Skeletal muscle cell (primary cell): Measurements from ENCODE around the gene CCDC32.
"Not testable (repeated sequence)": the region's sequence is repeated elsewhere in the genome, so short reads cannot be mapped to it uniquely, and the experiment has no call there.

Experiments used
- DNase-seq: peaks from one replicate; pipeline ENCODE4 v3.0.0-alpha.2; 2010; ENCODE audit warnings: low read depth
- H3K4me3 ChIP-seq: 2 replicates; pipeline ENCODE4 v1.5.1; 2011; ENCODE audit warnings: low read depth, mild to moderate bottlenecking, control low read depth, low read length, moderate library complexity

Gene CCDC32, protein sequence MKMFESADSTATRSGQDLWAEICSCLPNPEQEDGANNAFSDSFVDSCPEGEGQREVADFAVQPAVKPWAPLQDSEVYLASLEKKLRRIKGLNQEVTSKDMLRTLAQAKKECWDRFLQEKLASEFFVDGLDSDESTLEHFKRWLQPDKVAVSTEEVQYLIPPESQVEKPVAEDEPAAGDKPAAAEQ

GRCh38 chr15:40564591-40565332, at the start of gene CCDC32:
CCDC32 (minus strand) TSS chr15:40565042; CDS start chr15:40563015, 2,027 bp downstream.
- DNase-seq = peak; percentile 94
- H3K4me3 ChIP-seq = peak within 1 kb of the TSS; percentile 93

DNA sequence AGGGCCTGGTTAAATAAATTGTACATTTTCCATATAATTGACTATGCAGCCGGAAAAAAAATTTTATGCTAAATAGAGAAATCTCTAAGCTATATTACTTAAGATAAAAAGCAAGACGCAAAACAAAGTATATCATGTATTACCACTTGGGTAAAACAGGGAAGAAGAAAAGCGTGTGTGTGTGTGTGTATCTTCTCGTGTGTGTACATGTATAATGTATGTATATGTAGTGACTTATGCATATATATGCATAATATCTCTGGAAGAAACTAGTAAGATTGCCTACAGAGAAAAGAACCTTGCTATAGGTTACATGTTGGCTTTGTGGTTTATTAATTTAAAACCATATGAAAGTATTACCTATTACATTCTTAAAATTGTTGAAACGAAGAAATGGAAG, 48.2 kb upstream of the CCDC32 start:
- no peak for DNase-seq
- no peak overlapping the region for H3K4me3 ChIP-seq

- DNase-seq = no peak
These were observed 39.1 kb upstream of the CCDC32 start for GRCh38 chr15:40603935-40604334.

GRCh38 chr15:40600956-40601355, 36.1 kb upstream of the CCDC32 start:
- H3K4me3 ChIP-seq = no peak overlapping the region
- DNase-seq = no peak

More at GRCh38 chr15:40603935-40604334, 39.1 kb upstream of the CCDC32 start:
- no peak overlapping the region for H3K4me3 ChIP-seq

GRCh38 chr15:40598672-40599071, 33.8 kb upstream of the CCDC32 start:
- DNase-seq = no peak
- no peak overlapping the region for H3K4me3 ChIP-seq

DNA sequence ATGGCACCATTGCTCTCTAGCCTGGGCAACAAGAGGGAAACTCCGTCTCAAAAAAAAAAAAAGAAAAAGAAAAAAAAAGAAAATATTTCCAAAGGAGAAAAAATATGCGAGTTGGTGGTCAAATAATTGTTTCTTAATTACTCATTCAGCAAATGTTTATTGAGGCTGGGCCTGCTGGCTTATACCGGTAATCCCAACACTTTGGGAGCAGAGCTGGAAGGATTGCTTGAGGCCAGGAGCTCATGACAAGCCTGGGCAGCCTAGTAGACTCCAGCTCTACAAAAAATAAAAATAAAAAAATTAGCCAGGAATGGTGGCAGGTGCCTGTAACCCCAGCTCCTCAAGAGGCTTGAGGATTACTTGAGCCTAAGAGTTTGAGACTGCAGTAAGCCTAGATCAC, 33.3 kb upstream of the CCDC32 start:
- no peak overlapping the region for H3K4me3 ChIP-seq
- no peak for DNase-seq

GRCh38 chr15:40597024-40597423, 32.2 kb upstream of the CCDC32 start:
- no peak for DNase-seq

DNA sequence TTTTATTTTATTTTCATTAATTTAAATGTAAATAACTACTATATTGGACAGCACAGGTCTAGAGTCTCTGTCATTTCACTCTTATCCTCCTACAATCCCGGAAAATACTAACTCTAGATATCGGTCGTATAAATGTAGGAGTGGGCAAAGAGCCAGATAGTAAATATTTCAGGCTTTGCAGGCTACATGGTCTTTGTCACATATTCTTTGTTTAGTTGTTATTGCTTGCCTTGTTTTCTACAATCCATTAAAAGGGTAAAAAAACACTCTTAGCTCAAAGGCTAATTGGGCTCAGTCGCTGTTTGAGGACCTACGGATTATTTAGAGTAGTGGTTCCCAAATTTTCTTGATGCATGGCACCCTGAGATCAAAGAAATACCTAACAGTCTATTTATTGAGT, 30.9 kb upstream of the CCDC32 start:
- H3K4me3 ChIP-seq = peak overlapping the region; percentile 66
- DNase-seq = no peak

More at GRCh38 chr15:40597024-40597423, 32.2 kb upstream of the CCDC32 start:
- H3K4me3 ChIP-seq = no peak overlapping the region

GRCh38 chr15:40595219-40595618, 30.4 kb upstream of the CCDC32 start:
- DNase-seq = no peak
- peak overlapping the region; percentile 66 for H3K4me3 ChIP-seq

DNA sequence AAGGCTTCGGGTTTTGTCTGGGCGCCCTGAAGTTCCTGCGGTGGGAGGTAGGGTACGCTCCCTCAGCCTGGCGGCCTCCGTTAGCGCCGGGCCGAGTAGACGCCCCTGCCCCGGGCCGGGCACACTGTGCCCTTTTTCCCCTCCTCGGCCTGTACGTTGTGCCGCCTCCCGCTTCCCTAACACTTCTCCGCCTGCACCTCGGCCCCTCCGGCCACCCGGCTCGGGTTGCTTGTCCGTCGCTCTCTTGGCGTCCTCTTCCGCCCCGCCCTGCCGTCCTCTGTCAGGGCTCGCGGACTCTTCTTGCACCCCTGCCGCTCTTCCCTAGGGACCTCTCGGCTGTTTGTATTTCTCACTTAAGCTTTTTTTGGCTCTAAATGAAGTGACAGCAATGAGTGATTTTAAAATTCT, 29.6 kb upstream of the CCDC32 start:
- no peak for DNase-seq
- H3K4me3 ChIP-seq = peak overlapping the region; percentile 66

- peak; percentile 70 for DNase-seq
- H3K4me3 ChIP-seq = peak within 1 kb of the TSS; percentile 66
These were observed 29.0 kb upstream of the CCDC32 start, which contains the start of gene KNL1 for GRCh38 chr15:40593588-40594428. KNL1 (plus strand) TSS chr15:40594249; CDS start chr15:40602932, 8,683 bp downstream.

GRCh38 chr15:40593165-40593564, 28.3 kb upstream of the CCDC32 start:
- no peak for DNase-seq

GRCh38 chr15:40591389-40591788, 26.5 kb upstream of the CCDC32 start:
- no peak for DNase-seq
- H3K4me3 ChIP-seq = no peak overlapping the region

More at GRCh38 chr15:40593165-40593564, 28.3 kb upstream of the CCDC32 start:
- no peak overlapping the region for H3K4me3 ChIP-seq

DNA sequence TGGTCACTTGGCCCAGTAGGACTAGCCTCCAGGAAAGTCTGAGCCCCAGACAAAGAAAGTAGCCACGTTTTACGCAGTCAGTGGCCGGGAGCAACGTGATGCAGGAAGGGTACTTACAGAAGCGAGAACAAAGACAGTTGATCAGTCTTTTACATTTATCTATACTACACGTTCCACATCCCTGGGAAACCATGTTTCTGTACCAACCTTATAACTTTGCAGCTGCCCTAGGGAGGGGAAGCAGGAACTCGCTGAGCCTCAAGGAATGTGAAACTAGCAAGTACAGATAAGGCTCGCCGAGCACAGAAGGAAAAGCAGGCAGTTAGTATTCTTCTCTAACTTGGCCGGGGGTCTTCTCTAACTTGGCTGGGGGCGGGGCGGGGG, 25.8 kb upstream of the CCDC32 start:
- no peak for DNase-seq
- no peak overlapping the region for H3K4me3 ChIP-seq

- no peak overlapping the region for H3K4me3 ChIP-seq
- no peak for DNase-seq
These were observed 19.3 kb upstream of the CCDC32 start for GRCh38 chr15:40584191-40584590.

DNA sequence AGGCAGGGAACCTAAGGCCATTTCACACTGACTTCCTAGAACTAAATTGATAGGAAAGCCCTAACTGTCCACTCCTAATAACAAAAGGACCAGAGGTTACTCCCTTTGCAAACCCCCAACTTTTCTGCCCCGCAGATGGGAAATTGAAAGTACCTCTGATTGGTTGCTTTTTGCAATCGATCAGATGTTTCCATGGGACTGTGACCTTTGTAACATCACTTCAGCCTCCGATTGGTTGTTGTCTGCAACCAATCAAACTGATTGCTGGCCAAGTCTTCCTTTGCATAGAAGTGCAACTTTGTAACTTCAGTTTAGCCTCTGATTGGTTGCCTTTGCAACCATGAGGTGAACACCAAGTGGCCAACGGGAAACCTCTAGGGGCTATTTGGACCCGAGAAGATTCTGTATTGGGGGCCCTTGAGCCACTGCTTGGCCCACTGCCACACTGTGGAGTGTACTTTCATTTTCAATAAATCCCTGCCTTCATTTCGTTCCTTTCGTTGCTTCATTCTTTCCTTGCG, 17.9 kb upstream of the CCDC32 start:
- peak overlapping the region; percentile 18 for H3K4me3 ChIP-seq
- DNase-seq = no peak

DNA sequence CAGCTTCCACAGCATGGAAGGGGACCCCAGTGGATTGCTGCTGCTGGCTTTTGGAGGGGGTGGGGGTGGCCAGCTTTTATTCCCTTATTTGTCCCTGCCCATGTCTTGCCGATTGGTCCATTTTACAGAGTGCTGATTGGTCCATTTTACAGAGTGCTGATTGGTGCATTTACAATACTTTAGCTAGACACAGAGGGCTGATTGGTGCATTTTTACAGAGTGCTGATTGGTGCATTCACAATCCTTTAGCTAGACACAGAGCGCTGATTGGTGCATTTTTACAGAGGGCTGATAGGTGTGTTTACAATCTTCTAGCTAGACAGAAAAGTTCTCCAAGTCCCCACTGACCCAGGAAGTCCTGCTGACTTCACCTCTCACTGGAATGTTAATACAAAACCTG, 17.0 kb upstream of the CCDC32 start:
- not testable (repeated sequence) for H3K4me3 ChIP-seq, DNase-seq

DNA sequence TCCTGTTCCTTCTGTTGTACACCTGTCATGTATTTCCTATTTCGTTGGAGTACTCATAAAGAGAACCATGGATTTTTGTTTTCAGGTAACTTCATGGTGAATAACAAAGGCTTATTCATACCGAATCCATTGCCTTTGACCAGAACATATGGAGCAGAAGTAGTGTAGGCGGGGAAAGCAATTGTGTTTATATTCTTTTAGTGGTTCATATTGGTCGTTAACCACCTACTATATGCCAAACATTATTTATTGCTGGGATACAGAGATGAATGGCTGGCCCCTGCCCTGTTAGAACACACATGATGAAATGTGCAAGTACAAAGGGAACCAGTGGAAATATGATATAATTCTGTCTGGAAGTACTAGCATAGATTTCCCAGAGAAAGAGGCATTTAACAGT, 14.1 kb upstream of the CCDC32 start:
- H3K4me3 ChIP-seq = no peak overlapping the region
- DNase-seq = no peak

GRCh38 chr15:40576914-40577313, 12.1 kb upstream of the CCDC32 start:
- DNase-seq, H3K4me3 ChIP-seq: not testable (repeated sequence)

DNA sequence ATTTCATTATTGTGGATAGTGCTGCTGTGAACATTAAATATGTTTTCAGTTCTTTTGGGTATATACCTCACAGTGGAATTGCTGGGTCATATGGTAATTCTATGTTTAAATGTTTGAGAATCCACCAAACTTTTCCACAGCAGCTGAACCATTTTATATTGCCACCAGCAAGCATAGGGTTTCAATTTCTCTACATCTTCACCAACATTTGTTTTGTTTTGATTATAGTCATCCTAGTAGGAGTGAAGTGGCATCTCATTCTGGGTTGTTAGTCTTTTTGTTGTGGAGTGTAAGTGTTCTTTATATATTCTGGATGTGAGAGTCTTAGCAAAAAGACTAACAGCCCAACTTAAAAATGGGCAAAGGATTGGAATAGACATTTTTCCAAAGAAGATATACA, 10.3 kb upstream of the CCDC32 start:
- H3K4me3 ChIP-seq = no peak overlapping the region
- no peak for DNase-seq
